Fibroblast of lung (primary cell): Measurements from ENCODE around the gene PPIL4. TPM values are rescaled to one million over a fixed set of nuclear protein-coding genes. Genes with fewer than 3 reads are reported as not detected.

ENCODE experiments used
- DNase-seq, 2 donors: peaks; one replicate each; pipeline versions ENCODE4 v3.0.0 to v3.0.0-alpha.2; 2010; ENCODE audit warnings: low read depth in 2 of 2
- H2AFZ ChIP-seq: 2 replicates; pipeline ENCODE4 v1.5.1; 2012; ENCODE audit warnings: low read length, control low read depth, inconsistent platforms
- H3K27ac ChIP-seq: 2 replicates; pipeline ENCODE4 v1.5.1; 2011; ENCODE audit warnings: low read length, control low read depth; ENCODE audit not compliant: insufficient read depth
- H3K27me3 ChIP-seq: 2 replicates; pipeline ENCODE4 v1.5.1; 2011; ENCODE audit warnings: mild to moderate bottlenecking, low read length; ENCODE audit not compliant: control insufficient read depth, insufficient read depth
- H3K36me3 ChIP-seq: 2 replicates; pipeline ENCODE4 v1.5.1; 2011; ENCODE audit warnings: low read length; ENCODE audit not compliant: control insufficient read depth, insufficient read depth
- H3K4me1 ChIP-seq: 2 replicates; pipeline ENCODE4 v1.5.1; 2011; ENCODE audit warnings: low read length; ENCODE audit not compliant: control insufficient read depth, insufficient read depth; ENCODE audit errors: extremely low read depth
- H3K4me2 ChIP-seq: 2 replicates; pipeline ENCODE4 v1.5.1; 2011; ENCODE audit warnings: low read length, control low read depth; ENCODE audit not compliant: insufficient read depth; ENCODE audit errors: extremely low read depth
- H3K4me3 ChIP-seq, 4 experiments: fragments of 200-600 bp in 1 of 4; sonication (generic) in 1 of 4; replicated peaks in 1 of 4; 2 replicates each; pipeline ENCODE4 v1.5.1; 2011 to 2016; ENCODE audit warnings: low read length in 4 of 4, low read depth in 3 of 4, mild to moderate bottlenecking in 3 of 4, control low read depth in 2 of 4, inconsistent platforms in 1 of 4, mixed read lengths in 1 of 4; ENCODE audit not compliant: insufficient read depth in 1 of 4; ENCODE audit errors: control extremely low read depth in 1 of 4
- H3K79me2 ChIP-seq: 2 replicates; pipeline ENCODE4 v1.5.1; 2012; ENCODE audit warnings: mild to moderate bottlenecking, low read length, inconsistent platforms; ENCODE audit not compliant: control insufficient read depth, insufficient read depth
- H3K9ac ChIP-seq: 2 replicates; pipeline ENCODE4 v1.5.1; 2011; ENCODE audit warnings: mild to moderate bottlenecking, low read length, control low read depth; ENCODE audit not compliant: insufficient read depth
- H3K9me3 ChIP-seq: 2 replicates; pipeline ENCODE4 v1.5.1; 2012; ENCODE audit warnings: low read depth, low read length; ENCODE audit not compliant: control insufficient read depth, insufficient read depth
- H4K20me1 ChIP-seq: 2 replicates; pipeline ENCODE4 v1.5.1; 2011; ENCODE audit warnings: low read length; ENCODE audit not compliant: control insufficient read depth, insufficient read depth; ENCODE audit errors: extremely low read depth
- CTCF ChIP-seq, 2 donors: IDR thresholded peaks in 1 of 2; conservative IDR thresholded peaks in 1 of 2; 1 replicate in 1 of 2; 2 replicates in 1 of 2; pipeline ENCODE4 v1.5.1; 2011 to 2012; ENCODE audit warnings: low read length in 2 of 2, control low read depth in 1 of 2, inconsistent platforms in 1 of 2, low read depth in 1 of 2, mild to moderate bottlenecking in 1 of 2
- EZH2 ChIP-seq: IDR thresholded peaks from 2 replicates; pipeline ENCODE4 v1.5.1; 2012; ENCODE audit warnings: low read length, control low read depth, mild to moderate bottlenecking; ENCODE audit errors: missing control alignments
- polyA plus RNA-seq, 2 donors: library from polyadenylated mRNA; depleted of rRNA in 1 of 2; stranded (reverse) in 1 of 2; unstranded in 1 of 2; fragments of >200 nt; gene quantifications; 2 replicates each; pipeline ENCODE4 v1.2.1, GENCODE V29; 2011 to 2012; ENCODE audit warnings: missing spikeins in 1 of 2
- total RNA-seq: library from RNA; depleted of rRNA; stranded (reverse); fragments of >200 nt; gene quantifications from 2 replicates; pipeline ENCODE4 v1.2.1, GENCODE V29; 2014

Gene PPIL4
- total and polyA plus RNA-seq, 2 donors (not counting 1 experiment from before 2014, with no cell fraction given) = 15.9 to 37.5 TPM

- H2AFZ ChIP-seq = no peak overlapping the region
- H3K4me2 ChIP-seq = no peak overlapping the region
- no peaks in the 10 kb centered on the region for H3K4me1 ChIP-seq
- H3K27ac ChIP-seq = no peak overlapping the region
- no peaks in the 10 kb centered on the region for H3K27me3 ChIP-seq
- no peak overlapping the region for H3K4me3 ChIP-seq
- no peaks in the 10 kb centered on the region for H4K20me1 ChIP-seq
- DNase-seq = peak in 1 of 2 donors; percentile 40
- H3K36me3 ChIP-seq = no peaks in the 10 kb centered on the region
- H3K9me3 ChIP-seq = no peaks in the 10 kb centered on the region
- no peaks in the 10 kb centered on the region for H3K79me2 ChIP-seq
- no peak overlapping the region for H3K9ac ChIP-seq
- TF ChIP-seq EZH2 (no peak), CTCF (conservative IDR thresholded peaks at IDR 0.05 in 1 of 2, IDR thresholded peaks at IDR 0.05 in 1 of 2; ENCODE audit: low read depth in 1 of 2, low read length in 2 of 2) (no peak)
Observed at GRCh38 chr6:149508485-149508884, 37.4 kb downstream of the PPIL4 start.

- no peak overlapping the region for H3K4me2 ChIP-seq
- H3K79me2 ChIP-seq = no peaks in the 10 kb centered on the region
- H2AFZ ChIP-seq = no peak overlapping the region
- H3K27me3 ChIP-seq = no peaks in the 10 kb centered on the region
- H3K9ac ChIP-seq = no peak overlapping the region
- no peak for DNase-seq
- no peak overlapping the region for H3K4me3 ChIP-seq
- no peaks in the 10 kb centered on the region for H3K36me3 ChIP-seq
- no peaks in the 10 kb centered on the region for H4K20me1 ChIP-seq
- H3K27ac ChIP-seq = no peak overlapping the region
- H3K4me1 ChIP-seq = peaks cover 3% of the 10 kb centered on the region
- H3K9me3 ChIP-seq = no peaks in the 10 kb centered on the region
- TF ChIP-seq CTCF (conservative IDR thresholded peaks at IDR 0.05 in 1 of 2, IDR thresholded peaks at IDR 0.05 in 1 of 2; ENCODE audit: low read depth in 1 of 2, low read length in 2 of 2) (no peak), EZH2 (no peak)
Observed at GRCh38 chr6:149503872-149504271, 42.0 kb downstream of the PPIL4 start.

- DNase-seq = no peak
- H3K27ac ChIP-seq = no peak overlapping the region
- no peaks in the 10 kb centered on the region for H3K36me3 ChIP-seq
- H3K79me2 ChIP-seq = no peaks in the 10 kb centered on the region
- no peaks in the 10 kb centered on the region for H4K20me1 ChIP-seq
- H3K4me3 ChIP-seq = no peak overlapping the region
- TF ChIP-seq CTCF (conservative IDR thresholded peaks at IDR 0.05 in 1 of 2, IDR thresholded peaks at IDR 0.05 in 1 of 2; ENCODE audit: low read depth in 1 of 2, low read length in 2 of 2) (no peak), EZH2 (no peak)
- H3K9ac ChIP-seq = no peak overlapping the region
- H3K27me3 ChIP-seq = no peaks in the 10 kb centered on the region
- H2AFZ ChIP-seq = no peak overlapping the region
- H3K9me3 ChIP-seq = no peaks in the 10 kb centered on the region
- no peak overlapping the region for H3K4me2 ChIP-seq
- peaks cover 3% of the 10 kb centered on the region for H3K4me1 ChIP-seq
Observed at GRCh38 chr6:149503276-149503675, 42.6 kb downstream of the PPIL4 start.
